DMS53 treated with DMSO at 0.1 percent for 48 hours (cell line): ENCODE data around the gene DMD.
A peak's percentile ranks its signal among the peaks of the same experiment; 100 is the strongest.
"Not testable (repeated sequence)": the region's sequence is repeated elsewhere in the genome, so short reads cannot be mapped to it uniquely, and the experiment has no call there.

Experiments
- DNase-seq: peaks from one replicate; lab custom pipeline; 2025; ENCODE audit not compliant: unreplicated experiment; lab: John Stamatoyannopoulos, UW

Gene DMD

GRCh38 chrX:31633349-31633748, 1578.0 kb downstream of the DMD start:
- DNase-seq: no peak

- no peak for DNase-seq
Measured at GRCh38 chrX:31629195-31629594, 1582.2 kb downstream of the DMD start.

DNA sequence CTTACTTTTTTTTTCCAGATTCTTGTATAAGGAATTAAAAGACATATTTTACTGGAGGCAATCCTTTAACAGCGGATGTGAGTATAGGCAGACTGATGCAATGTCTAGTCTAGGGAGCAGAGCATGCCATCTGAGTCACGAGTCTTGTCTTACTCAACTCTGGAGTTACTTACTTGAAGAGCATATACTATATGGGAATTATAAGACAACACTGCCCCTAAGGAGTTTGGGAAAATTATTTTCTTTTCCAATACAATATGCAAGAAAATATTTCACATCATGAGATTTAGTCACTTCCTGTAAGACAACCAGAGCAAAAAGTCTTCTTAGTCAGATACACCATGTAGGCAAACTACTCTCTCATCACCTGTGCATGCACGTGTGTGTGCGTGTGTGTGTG, 1602.2 kb downstream of the DMD start:
- DNase-seq: no peak

- DNase-seq: no peak
Measured at GRCh38 chrX:31608638-31609037, 1602.7 kb downstream of the DMD start.

GRCh38 chrX:31606771-31607170, 1604.6 kb downstream of the DMD start:
- DNase-seq: no peak

DNA sequence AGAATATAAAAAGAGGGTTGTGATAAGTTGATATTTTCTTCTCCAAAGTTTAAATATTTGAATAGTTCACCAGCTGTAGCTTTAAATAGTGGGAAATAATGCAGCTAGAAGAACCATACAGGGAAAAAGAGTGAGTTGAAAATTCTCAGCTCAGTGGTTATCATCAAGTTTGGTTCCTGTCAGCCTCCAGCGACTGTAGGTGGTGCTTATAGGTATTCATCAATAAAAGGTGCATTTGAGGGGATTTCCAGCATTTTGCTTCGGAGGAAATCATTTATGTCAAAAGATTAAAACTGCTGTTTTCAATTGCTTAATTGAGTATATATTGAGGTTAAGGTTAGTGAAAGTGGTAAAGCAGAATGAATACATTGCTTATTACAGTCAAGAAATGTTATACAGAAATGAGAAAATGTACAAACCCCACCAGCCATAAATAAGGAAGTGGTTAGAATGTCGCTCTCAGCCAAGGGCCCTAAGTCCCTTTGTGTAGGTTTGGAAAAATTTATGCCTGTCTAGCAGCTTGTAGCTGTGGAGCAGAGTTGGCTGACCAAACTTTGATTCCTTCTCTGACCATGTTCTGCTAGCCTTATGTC, 1606.6 kb downstream of the DMD start:
- no peak for DNase-seq

- no peak for DNase-seq
Measured at GRCh38 chrX:31603411-31604120, 1607.8 kb downstream of the DMD start.

GRCh38 chrX:31600823-31601222, 1610.5 kb downstream of the DMD start:
- no peak for DNase-seq

GRCh38 chrX:31593353-31593752, 1618.0 kb downstream of the DMD start:
- no peak for DNase-seq

GRCh38 chrX:31591355-31591754, 1620.0 kb downstream of the DMD start:
- DNase-seq: no peak

DNA sequence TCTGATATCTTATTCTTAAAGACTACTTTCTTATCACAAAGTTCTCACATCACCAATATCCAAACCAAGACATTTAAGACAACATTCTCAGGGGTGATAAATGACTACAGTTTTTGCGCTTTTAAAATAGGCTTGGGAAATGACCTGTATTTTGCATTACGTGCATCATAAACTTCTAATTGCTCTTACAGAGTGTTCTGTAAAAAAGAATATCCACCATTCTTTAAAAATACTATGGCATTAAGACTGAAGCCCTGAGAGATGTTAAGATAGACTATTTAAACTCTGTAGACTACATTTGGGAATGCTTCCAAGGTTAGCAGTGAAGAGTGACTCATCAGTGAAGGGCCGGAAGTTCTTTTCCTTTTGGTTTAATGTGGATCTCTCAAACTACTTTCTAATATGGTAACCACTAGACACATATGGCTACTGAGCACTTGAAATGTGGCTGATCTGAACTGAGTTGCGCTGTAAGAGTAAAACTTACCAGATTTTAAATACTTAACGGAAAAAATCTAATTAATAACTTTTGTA, 1620.7 kb downstream of the DMD start:
- peak; percentile 55 for DNase-seq

DNA sequence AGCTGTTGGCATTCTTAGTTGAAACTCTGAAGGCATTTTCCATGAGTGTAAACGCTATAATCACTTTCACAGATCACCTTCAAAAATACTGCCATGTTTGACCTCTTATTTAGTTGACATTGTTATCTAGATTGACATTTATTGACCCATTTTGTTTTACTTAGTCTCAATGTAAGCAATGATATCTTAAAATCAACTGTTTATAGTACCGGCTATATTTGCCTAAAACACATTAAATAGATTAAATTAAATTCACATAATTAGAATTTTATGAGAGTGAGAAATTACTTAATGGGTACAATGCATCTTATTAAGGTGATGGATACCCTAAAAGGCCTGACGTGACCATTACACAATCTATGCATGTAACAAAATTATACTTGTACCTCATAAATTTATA, 1621.8 kb downstream of the DMD start:
- no peak for DNase-seq

DNA sequence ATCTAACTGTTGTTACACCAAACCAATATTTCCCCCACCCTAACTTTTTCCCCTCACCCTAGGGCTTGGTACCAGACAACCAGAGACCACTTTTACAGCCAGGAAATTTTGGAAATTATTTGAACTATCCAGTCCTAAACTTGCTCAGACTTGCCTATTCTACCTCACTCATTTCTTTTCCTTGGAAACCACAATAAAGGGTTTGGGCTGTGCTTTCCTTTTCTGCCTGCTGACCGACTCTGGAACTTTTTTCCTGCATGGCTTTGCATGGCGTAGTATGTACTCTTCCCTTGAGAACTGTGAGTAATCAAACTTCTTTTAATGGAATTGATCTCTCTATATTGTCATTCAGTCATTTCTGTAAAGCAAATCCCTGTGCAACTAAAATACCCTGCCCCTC, 1623.0 kb downstream of the DMD start:
- DNase-seq: no peak

DNA sequence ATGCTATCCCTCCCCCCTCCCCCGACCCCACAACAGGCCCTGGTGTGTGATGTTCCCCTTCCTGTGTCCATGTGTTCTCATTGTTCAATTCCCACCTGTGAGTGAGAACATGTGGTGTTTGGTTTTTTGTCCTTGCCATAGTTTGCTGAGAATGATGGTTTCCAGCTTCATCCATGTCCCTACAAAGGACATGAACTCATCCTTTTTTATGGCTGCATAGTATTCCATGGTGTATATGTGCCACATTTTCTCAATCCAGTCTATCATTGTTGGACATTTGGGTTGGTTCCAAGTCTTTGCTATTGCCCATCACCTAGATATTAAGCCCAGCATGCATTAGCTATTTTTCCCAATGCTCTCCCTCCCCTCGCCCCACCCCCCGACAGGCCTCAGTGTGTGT, 1627.5 kb downstream of the DMD start:
- DNase-seq: not testable (repeated sequence)

- peak; percentile 11 for DNase-seq
Measured at GRCh38 chrX:31580726-31581125, 1630.6 kb downstream of the DMD start.

GRCh38 chrX:31580227-31580626, 1631.1 kb downstream of the DMD start:
- DNase-seq: peak; percentile 23

- no peak for DNase-seq
Measured at GRCh38 chrX:31572360-31572759, 1639.0 kb downstream of the DMD start.

DNA sequence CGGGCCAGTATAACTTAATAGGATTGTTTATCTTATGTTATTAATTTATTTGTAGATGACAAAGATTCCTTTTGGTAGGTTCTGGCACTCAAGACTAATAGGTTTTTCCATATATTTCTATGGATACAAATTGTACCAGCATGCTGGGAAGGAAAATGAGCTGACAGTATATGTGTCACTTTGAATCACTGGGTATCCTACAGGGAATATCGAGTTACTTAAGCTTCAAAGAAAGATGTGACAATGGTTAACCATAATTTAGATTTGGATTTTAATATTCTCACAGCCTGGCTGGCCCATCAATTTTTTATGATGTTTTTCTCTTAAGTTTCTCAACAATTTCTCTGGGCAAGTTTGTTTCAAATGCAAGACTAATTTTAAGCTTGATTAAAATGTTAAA, 1640.7 kb downstream of the DMD start:
- no peak for DNase-seq

DNA sequence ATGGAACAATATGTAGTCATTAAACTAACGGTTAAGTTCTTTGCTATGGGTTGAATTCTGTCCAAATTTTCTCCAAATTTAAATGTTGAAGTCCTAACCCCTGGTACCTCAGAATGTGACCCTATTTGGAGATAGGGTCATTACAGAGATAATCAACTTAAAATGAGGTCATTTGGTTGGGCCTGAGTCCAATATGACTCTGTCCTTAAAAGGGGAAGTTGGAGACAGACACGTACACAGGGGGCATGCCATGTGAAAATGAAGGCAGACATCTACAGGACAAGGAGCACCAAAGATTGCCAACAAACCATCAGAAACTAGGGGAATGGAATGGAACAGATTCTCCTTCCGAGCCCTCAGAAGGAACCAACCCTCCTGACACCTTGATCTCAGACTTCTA, 1647.6 kb downstream of the DMD start:
- no peak for DNase-seq

DNA sequence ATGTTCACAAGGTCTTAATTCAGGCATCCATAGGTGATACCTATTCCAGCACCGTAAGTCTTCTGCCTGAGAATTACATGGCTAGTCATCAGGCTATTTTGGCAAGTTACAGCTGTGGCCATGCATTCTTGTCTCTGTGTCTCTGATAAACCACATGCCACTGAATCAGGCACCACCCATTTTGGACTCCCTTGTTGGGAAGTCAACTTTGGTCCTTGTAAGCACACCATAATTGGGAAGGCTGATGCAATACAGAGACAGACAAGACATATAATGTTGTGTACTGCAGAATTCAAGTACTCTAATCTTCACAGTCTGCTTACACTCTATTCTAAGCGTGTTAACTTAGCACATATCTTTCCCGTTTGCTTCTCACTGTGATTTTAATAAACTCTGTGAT, 1655.8 kb downstream of the DMD start:
- DNase-seq: no peak

GRCh38 chrX:31551913-31552312, 1659.4 kb downstream of the DMD start:
- DNase-seq: no peak

GRCh38 chrX:31550158-31550557, 1661.2 kb downstream of the DMD start:
- no peak for DNase-seq

DNA sequence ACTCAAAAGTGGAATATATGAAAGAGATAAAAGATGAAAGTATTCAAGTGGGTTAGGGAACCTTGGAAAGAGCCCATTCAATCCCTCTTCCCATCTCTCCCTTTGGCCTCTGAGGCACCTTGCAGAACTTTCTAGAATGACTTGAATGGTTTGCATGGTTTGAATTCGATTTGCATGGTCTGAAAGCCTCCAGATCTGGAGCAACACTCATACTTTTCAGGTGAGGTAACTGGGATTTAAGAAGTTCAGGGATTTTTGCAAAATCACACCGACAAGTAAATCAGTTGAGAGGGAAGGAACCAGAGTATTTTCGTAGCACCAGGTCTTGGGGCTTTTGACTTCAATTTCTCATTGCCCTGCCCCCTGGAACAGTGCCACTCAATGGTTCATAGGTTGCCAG, 1663.5 kb downstream of the DMD start:
- no peak for DNase-seq
